ENCODE data around the gene PRSS21.

DNA sequence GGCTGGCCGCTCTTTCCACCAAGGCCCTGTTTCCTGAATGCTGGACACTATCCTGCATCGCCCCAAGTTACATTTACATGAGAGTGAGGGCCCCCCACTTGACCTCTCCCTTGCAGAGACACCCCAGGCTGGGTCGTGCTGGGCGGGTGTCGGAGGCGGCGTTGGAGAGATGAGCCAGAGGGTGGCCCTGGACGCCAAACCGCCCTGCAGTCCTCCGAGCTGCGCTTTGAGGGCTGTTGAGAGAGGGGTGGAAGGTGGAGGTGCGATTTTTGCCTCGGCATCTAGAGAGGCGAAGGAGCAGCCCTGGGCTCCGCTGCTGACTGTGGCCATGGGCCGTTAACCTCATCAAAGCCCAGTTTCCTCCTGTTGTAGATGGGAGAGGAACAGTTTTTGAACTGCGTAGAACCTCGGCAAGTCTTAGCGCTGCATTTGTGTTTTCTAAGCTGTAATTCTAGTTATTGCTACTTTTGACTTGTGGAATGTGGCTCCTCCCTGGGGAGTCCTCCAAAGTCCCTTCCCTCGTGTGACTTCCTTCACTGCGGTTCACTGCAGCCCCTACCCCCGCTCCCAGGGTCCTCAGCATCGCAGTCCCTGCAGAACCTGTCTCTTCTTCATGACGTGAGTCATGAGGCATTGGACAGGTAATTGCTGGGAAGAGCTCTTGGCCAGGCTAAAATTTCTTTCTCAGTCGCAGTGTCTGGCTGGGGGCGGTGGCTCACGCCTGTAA lies 39.0 kb upstream of the PRSS21 start:
- no peak for TF ChIP-seq POLR2A (IDR thresholded peaks at IDR 0.05; ENCODE audit: low read length)
- TF ChIP-seq GATA1 (IDR thresholded peaks at IDR 0.05; ENCODE audit: low read depth, low read length): no peak
